ENCODE results near the gene MEGF11. TPM values are rescaled to one million over a fixed set of nuclear protein-coding genes. Genes with fewer than 3 reads are reported as not detected.

MEGF11 gene
- total RNA-seq, 4 donors from 2014 or later: 0.76 TPM; not detected in 3

- no peak overlapping the region for H3K27ac ChIP-seq
- no peaks in the 10 kb centered on the region for H3K4me1 ChIP-seq
- H3K9me3 ChIP-seq: no peaks in the 10 kb centered on the region
- no peak overlapping the region for H3K4me3 ChIP-seq
- no peaks in the 10 kb centered on the region for H3K36me3 ChIP-seq
- intact Hi-C loops (cut with DNase I; ENCODE audit: low total_unique reads): no loop called here
- no peaks in the 10 kb centered on the region for H3K27me3 ChIP-seq
- no peak for DNase-seq
- no peak for TF ChIP-seq CTCF (IDR thresholded peaks at IDR 0.05)
- no peak for TF ChIP-seq POLR2A (IDR thresholded peaks at IDR 0.05)
These were observed 99.8 kb downstream of the MEGF11 start for GRCh38 chr15:66153549-66154415.

DNA sequence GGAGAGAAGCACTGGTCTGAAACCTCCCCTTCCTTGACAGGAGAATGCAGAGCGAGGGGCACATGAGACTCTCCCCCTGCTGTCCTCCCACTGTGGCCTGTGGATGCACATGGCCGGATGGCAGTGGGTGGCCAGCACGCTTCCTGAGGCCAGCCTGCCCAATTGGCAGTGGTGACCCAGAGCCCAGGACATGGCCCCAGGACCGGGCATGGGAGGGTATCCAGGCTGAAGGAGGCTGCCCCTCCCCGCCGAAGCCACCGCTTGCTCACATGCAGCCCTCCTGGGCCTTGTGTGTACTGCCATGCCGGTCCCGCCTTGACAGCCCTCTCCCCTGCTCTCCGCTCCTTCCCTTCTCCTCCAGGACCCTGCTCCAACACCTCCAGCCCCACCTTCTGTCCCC lies 100.9 kb downstream of the MEGF11 start:
- H3K27me3 ChIP-seq: no peaks in the 10 kb centered on the region
- intact Hi-C loops (cut with DNase I; ENCODE audit: low total_unique reads): no loop called here
- DNase-seq: no peak
- no peak overlapping the region for H3K4me3 ChIP-seq
- H3K36me3 ChIP-seq: no peaks in the 10 kb centered on the region
- H3K9me3 ChIP-seq: no peaks in the 10 kb centered on the region
- H3K4me1 ChIP-seq: no peaks in the 10 kb centered on the region
- TF ChIP-seq POLR2A (IDR thresholded peaks at IDR 0.05) (no peak), CTCF (IDR thresholded peaks at IDR 0.05) (no peak)
- H3K27ac ChIP-seq: no peak overlapping the region

GRCh38 chr15:66151809-66152208 lies 101.7 kb downstream of the MEGF11 start:
- TF ChIP-seq CTCF (IDR thresholded peaks at IDR 0.05): no peak
- no peak for TF ChIP-seq POLR2A (IDR thresholded peaks at IDR 0.05)
- Histone ChIP-seq H3K4me3 (no peak overlapping the region), H3K9me3 (no peaks in the 10 kb centered on the region), H3K27me3 (no peaks in the 10 kb centered on the region), H3K36me3 (no peaks in the 10 kb centered on the region), H3K27ac (no peak overlapping the region), H3K4me1 (no peaks in the 10 kb centered on the region)
- no peak for DNase-seq
- intact Hi-C loops (cut with DNase I; ENCODE audit: low total_unique reads): no loop called here

- no peaks in the 10 kb centered on the region for H3K9me3 ChIP-seq
- H3K27ac ChIP-seq: no peak overlapping the region
- DNase-seq: no peak
- H3K4me1 ChIP-seq: no peaks in the 10 kb centered on the region
- no peaks in the 10 kb centered on the region for H3K36me3 ChIP-seq
- intact Hi-C loops (cut with DNase I; ENCODE audit: low total_unique reads): no loop called here
- H3K27me3 ChIP-seq: no peaks in the 10 kb centered on the region
- H3K4me3 ChIP-seq: no peak overlapping the region
- TF ChIP-seq POLR2A (IDR thresholded peaks at IDR 0.05): no peak
- TF ChIP-seq CTCF (IDR thresholded peaks at IDR 0.05): no peak
These were observed 103.7 kb downstream of the MEGF11 start for GRCh38 chr15:66149871-66150270.

- no peaks in the 10 kb centered on the region for H3K4me1 ChIP-seq
- intact Hi-C loops (cut with DNase I; ENCODE audit: low total_unique reads): no loop called here
- no peaks in the 10 kb centered on the region for H3K9me3 ChIP-seq
- no peak for DNase-seq
- TF ChIP-seq POLR2A (IDR thresholded peaks at IDR 0.05): no peak
- no peak for TF ChIP-seq CTCF (IDR thresholded peaks at IDR 0.05)
- H3K27ac ChIP-seq: no peak overlapping the region
- no peak overlapping the region for H3K4me3 ChIP-seq
- H3K27me3 ChIP-seq: no peaks in the 10 kb centered on the region
- H3K36me3 ChIP-seq: no peaks in the 10 kb centered on the region
These were observed 105.4 kb downstream of the MEGF11 start for GRCh38 chr15:66148187-66148586.

Measured in uterus (tissue), 4 donors.